ENCODE measurements around the gene DUSP2.

DNA sequence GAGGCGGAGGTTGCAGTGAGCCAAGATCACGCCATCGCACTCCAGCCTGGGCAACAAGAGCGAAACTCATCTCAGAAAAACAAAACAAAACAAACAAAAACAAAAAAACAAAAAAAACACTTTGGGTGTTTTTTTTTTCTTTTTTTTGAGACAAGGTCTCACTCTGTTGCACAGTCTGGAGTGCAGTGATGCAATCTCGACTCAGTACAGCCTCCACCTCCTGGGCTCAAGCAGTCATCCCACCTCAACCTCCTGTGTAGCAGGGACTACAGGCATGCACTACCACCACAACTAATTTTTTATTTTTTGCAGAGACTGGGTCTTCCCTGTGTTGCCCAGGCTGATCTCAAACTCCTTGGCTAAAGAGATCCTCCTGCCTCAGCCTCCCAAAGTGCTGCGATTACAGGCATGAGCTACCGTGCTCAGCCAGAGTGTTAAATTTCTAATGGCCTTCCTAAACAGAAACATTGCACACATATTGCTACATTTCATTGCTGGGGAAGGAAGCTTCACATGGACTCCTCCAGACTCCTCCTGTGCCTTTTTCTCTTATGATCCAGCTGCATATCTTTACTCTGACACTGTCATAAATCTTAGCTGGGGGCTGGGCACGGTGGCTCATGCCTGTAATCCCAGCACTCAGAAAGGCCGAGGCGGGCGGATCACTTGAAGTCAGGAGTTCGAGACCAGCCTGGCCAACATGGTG is 43.7 kb upstream of the DUSP2 start:
- TF ChIP-seq POLR2A (IDR thresholded peaks at IDR 0.05) (no peak), POLR2AphosphoS5 (IDR thresholded peaks at IDR 0.05) (no peak)
- TF ChIP-seq, protein P1, sequence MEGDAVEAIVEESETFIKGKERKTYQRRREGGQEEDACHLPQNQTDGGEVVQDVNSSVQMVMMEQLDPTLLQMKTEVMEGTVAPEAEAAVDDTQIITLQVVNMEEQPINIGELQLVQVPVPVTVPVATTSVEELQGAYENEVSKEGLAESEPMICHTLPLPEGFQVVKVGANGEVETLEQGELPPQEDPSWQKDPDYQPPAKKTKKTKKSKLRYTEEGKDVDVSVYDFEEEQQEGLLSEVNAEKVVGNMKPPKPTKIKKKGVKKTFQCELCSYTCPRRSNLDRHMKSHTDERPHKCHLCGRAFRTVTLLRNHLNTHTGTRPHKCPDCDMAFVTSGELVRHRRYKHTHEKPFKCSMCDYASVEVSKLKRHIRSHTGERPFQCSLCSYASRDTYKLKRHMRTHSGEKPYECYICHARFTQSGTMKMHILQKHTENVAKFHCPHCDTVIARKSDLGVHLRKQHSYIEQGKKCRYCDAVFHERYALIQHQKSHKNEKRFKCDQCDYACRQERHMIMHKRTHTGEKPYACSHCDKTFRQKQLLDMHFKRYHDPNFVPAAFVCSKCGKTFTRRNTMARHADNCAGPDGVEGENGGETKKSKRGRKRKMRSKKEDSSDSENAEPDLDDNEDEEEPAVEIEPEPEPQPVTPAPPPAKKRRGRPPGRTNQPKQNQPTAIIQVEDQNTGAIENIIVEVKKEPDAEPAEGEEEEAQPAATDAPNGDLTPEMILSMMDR (IDR thresholded peaks at IDR 0.05) = no peak
